Skeletal muscle cell (primary cell): ENCODE results near the gene VSIR.

Source experiments
- DNase-seq: peaks from one replicate; pipeline ENCODE4 v3.0.0-alpha.2; 2010; ENCODE audit warnings: low read depth
- H3K4me3 ChIP-seq: 2 replicates; pipeline ENCODE4 v1.5.1; 2011; ENCODE audit warnings: low read depth, mild to moderate bottlenecking, control low read depth, low read length, moderate library complexity

VSIR gene

GRCh38 chr10:71773221-71773971 is at the start of gene VSIR:
Gene VSIR (minus strand): TSS chr10:71773520. CDS start chr10:71773439, 81 bp downstream.
- no peak for DNase-seq
- H3K4me3 ChIP-seq: peak within 1 kb of the TSS; percentile 51

GRCh38 chr10:71821909-71822763 is 48.8 kb upstream of the VSIR start:
- no peak overlapping the region for H3K4me3 ChIP-seq
- DNase-seq: no peak

GRCh38 chr10:71820966-71821365 is 47.6 kb upstream of the VSIR start:
- DNase-seq: no peak
- H3K4me3 ChIP-seq: no peak overlapping the region

GRCh38 chr10:71819985-71820384 is 46.7 kb upstream of the VSIR start:
- DNase-seq: no peak
- no peak overlapping the region for H3K4me3 ChIP-seq

DNA sequence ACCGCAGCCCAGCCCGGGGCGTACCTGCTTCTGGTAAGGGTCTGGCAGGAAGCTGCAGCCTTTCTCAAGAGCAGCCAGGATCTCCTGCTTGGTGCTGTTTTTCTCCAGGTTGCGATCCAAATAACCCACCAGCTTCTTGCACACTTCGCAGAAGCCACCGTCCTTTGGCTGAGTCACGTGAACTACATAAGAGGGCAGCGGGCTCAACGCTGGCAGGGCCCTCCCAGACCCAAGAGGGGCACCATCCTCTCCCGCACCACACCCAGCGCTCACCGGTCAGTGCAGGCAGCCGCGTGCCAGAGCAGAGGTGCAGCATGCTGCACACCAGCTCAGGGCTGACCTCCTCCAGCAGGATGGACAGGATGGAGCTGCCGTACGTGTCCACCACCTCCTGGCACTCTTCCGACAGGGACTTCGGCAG is 46.1 kb upstream of the VSIR start:
- H3K4me3 ChIP-seq: no peak overlapping the region
- no peak for DNase-seq

- no peak overlapping the region for H3K4me3 ChIP-seq
- no peak for DNase-seq
Observed at GRCh38 chr10:71818674-71819260, 45.4 kb upstream of the VSIR start.

GRCh38 chr10:71817831-71818655 is 44.7 kb upstream of the VSIR start:
- no peak overlapping the region for H3K4me3 ChIP-seq
- DNase-seq: no peak

- no peak overlapping the region for H3K4me3 ChIP-seq
- no peak for DNase-seq
Observed at GRCh38 chr10:71816936-71817618, 43.8 kb upstream of the VSIR start.

DNA sequence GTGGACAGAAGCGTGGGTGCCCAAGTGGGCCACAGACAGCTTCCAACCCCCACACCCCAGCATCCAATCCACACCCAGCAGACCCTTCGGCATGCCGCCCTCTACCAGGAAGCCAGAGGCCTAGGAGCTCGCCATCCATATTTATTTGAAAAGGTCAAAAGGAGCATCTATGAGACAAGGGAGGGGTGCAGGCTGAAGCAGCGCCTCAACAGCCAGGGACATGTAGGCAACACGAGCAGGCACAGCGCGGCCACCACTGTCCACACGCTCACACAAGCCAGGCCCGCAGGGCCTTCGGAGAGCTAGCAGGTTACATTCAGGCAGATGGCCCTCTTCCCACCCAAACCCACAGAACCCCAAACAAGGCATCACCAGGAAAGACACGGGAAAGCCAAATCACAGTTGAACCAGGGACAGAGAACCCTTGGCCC is 43.1 kb upstream of the VSIR start:
- no peak overlapping the region for H3K4me3 ChIP-seq
- DNase-seq: no peak

DNA sequence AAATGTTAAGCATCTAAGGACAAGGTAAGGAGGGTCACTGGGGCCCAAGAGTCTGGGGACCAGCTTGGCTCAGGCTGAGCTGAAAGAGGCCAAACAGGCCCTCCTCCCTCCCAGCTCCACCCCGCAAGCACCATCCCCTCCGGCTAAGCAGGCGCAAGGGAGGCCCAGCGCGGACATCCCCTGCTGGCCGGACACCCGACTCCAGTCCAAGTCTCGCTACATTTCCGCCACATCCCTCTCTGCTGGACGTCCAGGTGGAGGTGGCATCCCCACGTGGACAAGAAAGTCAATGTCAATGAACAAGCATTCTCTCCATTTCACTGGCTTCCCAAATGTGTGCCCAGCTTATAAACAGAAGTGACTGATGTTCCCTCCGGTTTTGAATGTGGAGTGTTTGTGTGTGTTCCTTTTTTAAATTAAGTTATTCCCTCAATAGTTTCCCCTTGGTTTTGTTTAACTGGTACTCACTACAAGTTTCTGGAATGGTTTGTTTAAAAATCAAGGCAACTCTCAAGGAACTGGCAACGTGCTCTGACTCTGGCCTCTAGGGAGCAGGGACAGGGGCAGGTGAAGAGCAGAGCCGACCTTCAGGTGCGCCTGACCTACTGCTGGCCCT is 42.3 kb upstream of the VSIR start:
- no peak for DNase-seq
- no peak overlapping the region for H3K4me3 ChIP-seq

DNA sequence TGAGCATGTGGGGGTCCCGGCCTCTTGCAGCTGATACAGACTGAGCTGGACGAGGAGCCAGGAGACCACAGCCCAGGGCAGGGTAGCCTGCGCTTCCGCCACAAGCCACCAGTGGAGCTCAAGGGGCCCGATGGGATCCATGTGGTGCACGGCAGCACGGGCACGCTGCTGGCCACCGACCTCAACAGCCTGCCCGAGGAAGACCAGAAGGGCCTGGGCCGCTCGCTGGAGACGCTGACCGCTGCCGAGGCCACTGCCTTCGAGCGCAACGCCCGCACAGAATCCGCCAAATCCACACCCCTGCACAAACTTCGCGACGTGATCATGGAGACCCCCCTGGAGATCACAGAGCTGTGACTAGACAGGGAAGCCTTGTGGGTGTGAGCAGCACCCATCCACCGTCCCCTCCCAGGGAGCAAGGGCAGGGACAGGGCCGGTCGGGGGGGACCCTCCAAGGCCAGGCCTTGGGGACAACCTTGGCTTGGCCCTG is 41.6 kb upstream of the VSIR start:
- no peak for DNase-seq
- no peak overlapping the region for H3K4me3 ChIP-seq

DNA sequence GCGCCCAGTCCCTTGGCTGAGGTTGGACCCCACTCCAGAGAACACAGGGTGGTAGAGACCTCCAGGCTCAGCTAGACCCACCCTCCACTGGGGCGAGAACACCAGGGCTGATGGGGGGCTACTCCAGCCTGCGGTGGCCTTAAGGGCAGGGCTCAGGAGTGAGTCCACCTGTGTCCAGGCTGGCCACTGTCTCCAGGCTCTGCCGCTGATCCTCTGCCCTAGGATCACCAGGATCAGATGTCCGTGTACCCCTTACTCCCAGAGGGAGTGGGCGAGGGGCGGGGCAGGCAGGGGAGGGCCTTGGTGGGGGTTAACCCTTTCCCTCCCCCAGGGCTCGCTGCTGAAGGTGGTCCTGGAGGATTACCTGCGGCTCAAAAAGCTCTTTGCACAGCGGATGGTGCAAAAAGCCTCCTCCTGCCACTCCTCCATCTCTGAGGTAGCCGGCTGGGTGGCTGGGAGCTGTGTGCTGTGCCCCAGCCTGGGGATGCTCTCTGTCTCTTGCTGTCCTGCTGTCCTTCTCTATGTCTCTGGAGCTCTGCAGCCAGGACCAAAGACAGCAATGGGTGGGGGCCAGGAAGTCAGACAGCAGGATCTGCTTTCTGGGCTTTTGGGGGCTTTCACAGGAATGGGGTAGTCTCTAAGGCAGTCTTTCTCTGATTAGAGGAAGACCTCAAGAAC is 39.7 kb upstream of the VSIR start:
- DNase-seq: no peak
- H3K4me3 ChIP-seq: no peak overlapping the region

DNA sequence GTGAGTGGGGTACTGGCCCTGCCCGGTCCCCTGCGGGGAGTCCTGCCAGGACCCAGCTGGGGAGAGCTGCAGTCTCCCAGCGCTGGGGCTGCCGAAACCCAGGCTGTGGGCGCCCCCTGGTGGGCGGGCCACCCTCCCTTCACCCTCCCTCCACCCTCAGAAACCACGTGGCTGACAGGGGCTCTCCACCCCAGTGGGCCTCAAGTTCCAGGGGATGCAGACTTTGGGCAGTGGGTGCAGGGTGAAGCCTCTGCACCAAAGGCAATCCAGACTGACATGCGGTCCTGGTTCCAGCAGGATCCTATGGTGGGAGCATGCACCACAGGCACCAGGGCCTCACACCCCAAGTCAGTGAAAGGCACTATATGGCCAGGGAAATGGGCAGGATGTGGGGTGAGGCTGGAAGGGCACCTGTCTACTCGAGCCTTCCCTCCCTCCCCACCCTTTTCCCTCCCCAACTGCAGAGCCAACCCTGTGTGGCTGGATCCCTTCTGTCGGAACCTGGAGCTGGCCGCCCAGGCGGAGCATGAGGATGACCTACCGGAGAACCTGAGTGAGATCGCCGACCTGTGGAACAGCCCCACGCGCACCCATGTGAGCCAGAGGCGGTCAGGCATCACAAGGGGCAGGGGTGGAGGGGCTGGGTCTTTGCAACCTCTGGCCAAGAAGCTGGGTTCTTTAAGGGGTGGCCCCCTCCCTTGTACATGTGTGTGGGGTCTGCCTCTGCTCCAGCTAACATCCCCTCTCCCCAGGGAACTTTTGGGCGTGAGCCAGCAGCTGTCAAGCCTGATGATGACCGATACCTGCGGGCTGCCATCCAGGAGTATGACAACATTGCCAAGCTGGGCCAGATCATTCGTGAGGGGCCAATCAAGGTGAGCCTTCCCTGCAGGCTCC is 38.9 kb upstream of the VSIR start:
- no peak for DNase-seq
- H3K4me3 ChIP-seq: no peak overlapping the region

- DNase-seq: no peak
- H3K4me3 ChIP-seq: no peak overlapping the region
Observed at GRCh38 chr10:71811351-71811750, 38.0 kb upstream of the VSIR start.

- no peak overlapping the region for H3K4me3 ChIP-seq
Observed at GRCh38 chr10:71810048-71810750, 36.9 kb upstream of the VSIR start.

DNA sequence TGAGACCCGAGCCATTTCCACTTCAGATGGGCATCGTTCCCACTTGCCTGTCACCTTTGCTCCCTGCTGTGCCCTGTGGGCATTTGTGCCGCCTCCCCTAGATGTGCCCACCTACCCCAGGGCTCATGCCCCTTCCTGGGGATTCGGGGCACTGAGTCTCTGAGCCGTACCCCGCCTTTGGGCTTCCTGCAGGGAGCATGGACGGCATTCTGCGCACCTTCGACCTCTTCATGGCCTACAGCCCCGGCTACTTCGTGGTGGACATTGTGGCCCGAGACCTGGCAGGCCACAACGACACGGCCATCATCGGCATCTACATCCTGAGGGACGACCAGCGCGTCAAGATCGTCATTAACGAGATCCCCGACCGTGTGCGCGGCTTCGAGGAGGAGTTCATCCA is 36.3 kb upstream of the VSIR start:
- DNase-seq: no peak
- no peak overlapping the region for H3K4me3 ChIP-seq

More at GRCh38 chr10:71810048-71810750, 36.9 kb upstream of the VSIR start:
- no peak for DNase-seq
